Activated CD8-positive, alpha-beta memory T cell treated with anti-CD3 and anti-CD28 coated beads for 24 hours (primary cell): ENCODE measurements around the gene OR7D2.

Experiments used
- DNase-seq: peaks from one replicate; pipeline ENCODE4 v3.0.0-alpha.2; 2020

Gene OR7D2

DNA sequence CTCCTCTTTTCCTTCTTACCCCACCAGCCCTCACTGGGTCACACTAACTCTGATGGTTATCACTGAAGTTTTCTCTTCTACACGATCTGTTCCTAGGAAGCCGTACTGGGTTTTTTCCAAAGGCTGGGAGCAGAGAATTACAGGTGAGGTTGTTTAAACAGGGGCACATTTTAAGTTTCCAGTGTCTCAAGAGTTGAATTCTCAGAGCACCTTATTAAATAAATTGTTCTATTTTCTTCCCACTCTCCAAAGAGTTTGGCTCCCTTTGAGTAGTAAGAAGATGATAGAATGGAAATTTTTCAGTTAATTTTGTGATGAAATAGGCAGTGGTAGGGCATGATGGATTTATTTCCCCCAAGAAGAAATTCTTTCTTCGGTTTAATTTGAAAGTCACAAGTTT is 40.7 kb downstream of the OR7D2 start, which contains the start of gene OR7D4:
Gene OR7D4 (minus strand): TSS at position 101 of the 400 bp plus-strand sequence. CDS start 4,752 bp downstream, outside the sequence.
- no peak for DNase-seq
